Liver (tissue), 9 donors: ENCODE data around the gene NUP54. TPM values are rescaled to one million over a fixed set of nuclear protein-coding genes. Genes with fewer than 3 reads are reported as not detected.
A peak's percentile ranks its signal among the peaks of the same experiment; 100 is the strongest.

Experiments
- DNase-seq: peaks from one replicate; pipeline ENCODE4 v3.0.0-alpha.2; 2017; ENCODE audit warnings: low spot score
- H3K27ac ChIP-seq, 2 donors: one replicate each; pipeline ENCODE4 v1.7.0; 2013; ENCODE audit warnings: inconsistent platforms in 2 of 2, low read length in 2 of 2, control low read depth in 1 of 2, low read depth in 1 of 2, mild to moderate bottlenecking in 1 of 2
- H3K27me3 ChIP-seq, 4 donors: one replicate each; pipeline versions ENCODE4 v1.6.1 to v1.7.0; 2013; ENCODE audit warnings: low read length in 3 of 4, inconsistent platforms in 1 of 4, mild to moderate bottlenecking in 1 of 4, moderate library complexity in 1 of 4; ENCODE audit not compliant: control insufficient read depth in 4 of 4, insufficient read depth in 4 of 4
- H3K36me3 ChIP-seq, 4 donors: one replicate each; pipeline versions ENCODE4 v1.6.1 to v1.7.0; 2013; ENCODE audit warnings: low read length in 3 of 4, mild to moderate bottlenecking in 3 of 4, low read depth in 1 of 4, moderate library complexity in 1 of 4; ENCODE audit not compliant: control insufficient read depth in 4 of 4, insufficient read depth in 3 of 4
- H3K4me1 ChIP-seq, 4 donors: one replicate each; pipeline versions ENCODE4 v1.6.1 to v1.7.0; 2013; ENCODE audit warnings: low read length in 3 of 4, mild to moderate bottlenecking in 3 of 4, moderate library complexity in 1 of 4; ENCODE audit not compliant: control insufficient read depth in 4 of 4, insufficient read depth in 4 of 4
- H3K4me3 ChIP-seq, 3 donors: one replicate each; pipeline versions ENCODE4 v1.6.1 to v1.7.0; 2013; ENCODE audit warnings: low read length in 3 of 3, control low read depth in 1 of 3, low read depth in 1 of 3, mild to moderate bottlenecking in 1 of 3
- H3K9ac ChIP-seq, 2 donors: one replicate each; pipeline ENCODE4 v1.7.0; 2013; ENCODE audit warnings: low read length in 2 of 2, mild to moderate bottlenecking in 2 of 2, moderate library complexity in 2 of 2, control low read depth in 1 of 2, low read depth in 1 of 2
- H3K9me3 ChIP-seq, 4 donors: one replicate each; pipeline versions ENCODE4 v1.6.1 to v1.7.0; 2013; ENCODE audit warnings: low read length in 3 of 4; ENCODE audit not compliant: control insufficient read depth in 4 of 4
- EGR1 ChIP-seq, 2 donors: IDR thresholded peaks; 2 replicates each; pipeline ENCODE4 v1.6.1; 2016 to 2018; ENCODE audit warnings: antibody characterized with exemption in 2 of 2, low read depth in 2 of 2
- FOXA1 ChIP-seq: IDR thresholded peaks from 2 replicates; pipeline ENCODE4 v1.6.1; 2016; ENCODE audit warnings: antibody characterized with exemption
- HNF4A ChIP-seq, 2 donors: conservative IDR thresholded peaks; 2 replicates each; pipeline ENCODE4 v1.6.1; 2016; ENCODE audit warnings: antibody characterized with exemption in 2 of 2, mild to moderate bottlenecking in 2 of 2
- HNF4G ChIP-seq: IDR thresholded peaks from 2 replicates; pipeline ENCODE4 v1.6.1; 2016; ENCODE audit warnings: antibody characterized with exemption
- JUND ChIP-seq, 2 donors: IDR thresholded peaks; 2 replicates each; pipeline ENCODE4 v1.6.1; 2016; ENCODE audit warnings: antibody characterized with exemption in 2 of 2
- NR2F2 ChIP-seq: IDR thresholded peaks from 2 replicates; pipeline ENCODE4 v1.6.1; 2016; ENCODE audit warnings: antibody characterized with exemption
- RAD21 ChIP-seq, 2 donors: IDR thresholded peaks; 2 replicates each; pipeline ENCODE4 v1.6.1; 2016; ENCODE audit warnings: antibody characterized with exemption in 2 of 2, mild to moderate bottlenecking in 2 of 2
- RXRA ChIP-seq, 2 donors: IDR thresholded peaks; 2 replicates each; pipeline ENCODE4 v1.6.1; 2017 to 2018; ENCODE audit warnings: antibody characterized with exemption in 2 of 2, mild to moderate bottlenecking in 1 of 2
- TAF1 ChIP-seq: conservative IDR thresholded peaks from 2 replicates; pipeline ENCODE4 v1.6.1; 2016; ENCODE audit warnings: antibody characterized with exemption, mild to moderate bottlenecking
- WGBS: extraction: QIAGEN DNeasy Blood & Tissue Kit; methylation state at CpG from one replicate; pipeline ENCODE4 v1.1.7; 2013; 5-methylcytosine and 5-hydroxymethylcytosine counted together
- polyA plus RNA-seq, 2 donors: library from polyadenylated mRNA; stranded (reverse) in 1 of 2; unstranded in 1 of 2; fragments of 200-250 nt in 1 of 2; fragments of >200 nt in 1 of 2; fragmentation: Nextera tagmentation in 1 of 2; extraction: Ambion mirVana in 1 of 2; gene quantifications; one replicate each; pipeline versions ENCODE4 v1.2.1 to v1.2.3, GENCODE V29; 2013 to 2015
- total RNA-seq, 2 donors: library from RNA; depleted of rRNA; stranded (reverse); fragments of >200 nt; gene quantifications; one replicate each; pipeline ENCODE4 v1.2.3, GENCODE V29; 2014
- TF ChIP-seq, protein P1 (sequence below): IDR thresholded peaks from 2 replicates; pipeline ENCODE4 v1.6.1; 2016; ENCODE audit warnings: antibody characterized with exemption
- TF ChIP-seq, protein P2 (sequence below): IDR thresholded peaks from 2 replicates; pipeline ENCODE4 v1.6.1; 2016; ENCODE audit warnings: antibody characterized with exemption
- TF ChIP-seq, protein P3 (sequence below): fragments of 150-350 bp; IDR thresholded peaks from 2 replicates; pipeline ENCODE4 v1.5.1; 2017; ENCODE audit warnings: improper control_type of control experiment, low read depth, low read length; ENCODE audit not compliant: missing input control
- TF ChIP-seq, protein P4 (sequence below): IDR thresholded peaks from 2 replicates; pipeline ENCODE4 v1.6.1; 2016; ENCODE audit warnings: antibody characterized with exemption
- donor health status: healthy.
- donor health status: healthy.
- donor health status: healthy.
- donor health status: healthy.
- donor health status: healthy.

The NUP54 gene
- total and polyA plus RNA-seq, 4 donors: 8.3 to 29.3 (median 16.5) TPM

DNA sequence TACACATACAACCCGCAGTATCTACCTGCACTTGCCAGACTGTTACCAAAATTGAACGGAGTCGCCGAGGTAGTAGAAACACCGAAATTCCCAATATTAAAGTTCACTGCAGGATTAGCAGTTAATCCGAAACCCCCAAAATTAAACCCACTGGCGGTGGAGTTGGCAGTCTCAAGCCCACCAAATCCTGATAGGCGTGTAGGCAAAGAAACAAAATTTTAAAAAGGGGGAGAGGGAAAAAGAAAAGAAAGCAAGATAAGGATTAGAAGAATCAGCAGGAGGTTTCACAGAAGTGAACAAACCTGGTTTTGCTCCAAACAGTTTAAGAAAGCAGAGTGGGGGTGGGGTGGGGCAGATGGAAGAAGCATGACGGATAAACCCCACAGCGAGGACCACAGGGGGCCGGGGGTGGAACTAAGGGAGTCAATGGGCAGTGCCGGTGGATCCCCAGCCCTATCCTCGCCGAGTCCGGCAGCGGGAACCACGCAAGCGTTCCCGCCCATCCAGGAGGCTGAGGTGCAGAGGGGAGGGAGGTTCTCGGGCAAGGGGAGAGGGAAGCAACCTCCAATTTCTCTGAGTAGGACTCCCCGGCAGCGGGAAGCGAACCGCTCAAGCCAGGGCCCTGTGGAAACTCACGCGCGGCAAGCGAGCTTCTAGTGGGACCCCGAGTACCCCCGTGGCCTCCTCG lies 599 bp downstream of the NUP54 start:
- DNase-seq: no peak
- no peaks in the 10 kb centered on the region for H3K9me3 ChIP-seq
- H3K27me3 ChIP-seq: no peaks in the 10 kb centered on the region
- H3K36me3 ChIP-seq: peaks cover 0 to 7% (median 0%) of the 10 kb centered on the region in 4 donors
- peak overlapping the region; percentile 83 to 87 for H3K27ac ChIP-seq
- no peak for TF ChIP-seq RAD21 (IDR thresholded peaks at IDR 0.05)
- no peak for TF ChIP-seq JUND (IDR thresholded peaks at IDR 0.05)
- TF ChIP-seq, protein P1, sequence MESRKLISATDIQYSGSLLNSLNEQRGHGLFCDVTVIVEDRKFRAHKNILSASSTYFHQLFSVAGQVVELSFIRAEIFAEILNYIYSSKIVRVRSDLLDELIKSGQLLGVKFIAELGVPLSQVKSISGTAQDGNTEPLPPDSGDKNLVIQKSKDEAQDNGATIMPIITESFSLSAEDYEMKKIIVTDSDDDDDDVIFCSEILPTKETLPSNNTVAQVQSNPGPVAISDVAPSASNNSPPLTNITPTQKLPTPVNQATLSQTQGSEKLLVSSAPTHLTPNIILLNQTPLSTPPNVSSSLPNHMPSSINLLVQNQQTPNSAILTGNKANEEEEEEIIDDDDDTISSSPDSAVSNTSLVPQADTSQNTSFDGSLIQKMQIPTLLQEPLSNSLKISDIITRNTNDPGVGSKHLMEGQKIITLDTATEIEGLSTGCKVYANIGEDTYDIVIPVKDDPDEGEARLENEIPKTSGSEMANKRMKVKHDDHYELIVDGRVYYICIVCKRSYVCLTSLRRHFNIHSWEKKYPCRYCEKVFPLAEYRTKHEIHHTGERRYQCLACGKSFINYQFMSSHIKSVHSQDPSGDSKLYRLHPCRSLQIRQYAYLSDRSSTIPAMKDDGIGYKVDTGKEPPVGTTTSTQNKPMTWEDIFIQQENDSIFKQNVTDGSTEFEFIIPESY: no peak
- no peak for TF ChIP-seq HNF4G
- TF ChIP-seq, protein P2, sequence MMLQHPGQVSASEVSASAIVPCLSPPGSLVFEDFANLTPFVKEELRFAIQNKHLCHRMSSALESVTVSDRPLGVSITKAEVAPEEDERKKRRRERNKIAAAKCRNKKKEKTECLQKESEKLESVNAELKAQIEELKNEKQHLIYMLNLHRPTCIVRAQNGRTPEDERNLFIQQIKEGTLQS: no peak
- TF ChIP-seq HNF4A (conservative IDR thresholded peaks at IDR 0.05): no peak
- TF ChIP-seq TAF1: no peak
- no peak for TF ChIP-seq EGR1 (IDR thresholded peaks at IDR 0.05; ENCODE audit: low read depth in 2 of 2)
- TF ChIP-seq, protein P3, sequence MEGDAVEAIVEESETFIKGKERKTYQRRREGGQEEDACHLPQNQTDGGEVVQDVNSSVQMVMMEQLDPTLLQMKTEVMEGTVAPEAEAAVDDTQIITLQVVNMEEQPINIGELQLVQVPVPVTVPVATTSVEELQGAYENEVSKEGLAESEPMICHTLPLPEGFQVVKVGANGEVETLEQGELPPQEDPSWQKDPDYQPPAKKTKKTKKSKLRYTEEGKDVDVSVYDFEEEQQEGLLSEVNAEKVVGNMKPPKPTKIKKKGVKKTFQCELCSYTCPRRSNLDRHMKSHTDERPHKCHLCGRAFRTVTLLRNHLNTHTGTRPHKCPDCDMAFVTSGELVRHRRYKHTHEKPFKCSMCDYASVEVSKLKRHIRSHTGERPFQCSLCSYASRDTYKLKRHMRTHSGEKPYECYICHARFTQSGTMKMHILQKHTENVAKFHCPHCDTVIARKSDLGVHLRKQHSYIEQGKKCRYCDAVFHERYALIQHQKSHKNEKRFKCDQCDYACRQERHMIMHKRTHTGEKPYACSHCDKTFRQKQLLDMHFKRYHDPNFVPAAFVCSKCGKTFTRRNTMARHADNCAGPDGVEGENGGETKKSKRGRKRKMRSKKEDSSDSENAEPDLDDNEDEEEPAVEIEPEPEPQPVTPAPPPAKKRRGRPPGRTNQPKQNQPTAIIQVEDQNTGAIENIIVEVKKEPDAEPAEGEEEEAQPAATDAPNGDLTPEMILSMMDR: no peak
- TF ChIP-seq NR2F2: no peak
- TF ChIP-seq, protein P4, sequence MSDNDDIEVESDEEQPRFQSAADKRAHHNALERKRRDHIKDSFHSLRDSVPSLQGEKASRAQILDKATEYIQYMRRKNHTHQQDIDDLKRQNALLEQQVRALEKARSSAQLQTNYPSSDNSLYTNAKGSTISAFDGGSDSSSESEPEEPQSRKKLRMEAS: no peak
- no peak for TF ChIP-seq FOXA1
- H3K9ac ChIP-seq: peak overlapping the region; percentile 88 to 99
- peaks cover under 1 to 31% (median 26%) of the 10 kb centered on the region in 4 donors for H3K4me1 ChIP-seq
- H3K4me3 ChIP-seq: peak overlapping the region; percentile 83 to 100 (median 96)
- WGBS: under 1% methylated on average over 31 of the region's 31 CpGs

DNA sequence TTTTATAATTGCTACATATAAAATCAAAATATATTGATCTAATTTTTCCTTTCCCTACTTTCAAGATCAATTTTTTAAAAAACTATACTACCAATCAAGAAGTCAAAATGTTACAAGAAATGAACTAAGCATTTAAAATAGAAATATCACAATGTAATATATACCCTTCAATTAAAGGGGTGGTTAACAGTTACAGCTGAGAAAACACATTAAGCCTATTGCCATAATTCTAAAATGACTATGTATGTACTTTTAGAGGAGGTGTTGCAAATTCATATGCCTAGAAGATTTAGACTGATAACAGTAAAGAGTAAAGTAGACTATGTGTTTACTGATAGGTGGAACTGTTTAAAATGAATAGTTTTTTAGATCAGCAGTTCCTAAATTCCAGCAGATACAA lies 3.7 kb downstream of the NUP54 start:
- DNase-seq: no peak
- Histone ChIP-seq H3K27ac (no peak overlapping the region), H3K9ac (no peak overlapping the region), H3K36me3 (peaks cover 0 to 21% (median 8%) of the 10 kb centered on the region in 4 donors), H3K4me1 (peaks cover 2 to 28% (median 27%) of the 10 kb centered on the region in 4 donors), H3K9me3 (no peaks in the 10 kb centered on the region), H3K27me3 (no peaks in the 10 kb centered on the region), H3K4me3 (no peak overlapping the region)
- TF ChIP-seq, protein P1: no peak
- TF ChIP-seq RXRA (IDR thresholded peaks at IDR 0.05): no peak
